Measurements from ENCODE around the gene RBM41. TPM values are rescaled to one million over a fixed set of nuclear protein-coding genes. Genes with fewer than 3 reads are reported as not detected.

RBM41 gene
- total RNA-seq, 4 donors from 2014 or later = 9.9 to 16.0 (median 13.2) TPM

DNA sequence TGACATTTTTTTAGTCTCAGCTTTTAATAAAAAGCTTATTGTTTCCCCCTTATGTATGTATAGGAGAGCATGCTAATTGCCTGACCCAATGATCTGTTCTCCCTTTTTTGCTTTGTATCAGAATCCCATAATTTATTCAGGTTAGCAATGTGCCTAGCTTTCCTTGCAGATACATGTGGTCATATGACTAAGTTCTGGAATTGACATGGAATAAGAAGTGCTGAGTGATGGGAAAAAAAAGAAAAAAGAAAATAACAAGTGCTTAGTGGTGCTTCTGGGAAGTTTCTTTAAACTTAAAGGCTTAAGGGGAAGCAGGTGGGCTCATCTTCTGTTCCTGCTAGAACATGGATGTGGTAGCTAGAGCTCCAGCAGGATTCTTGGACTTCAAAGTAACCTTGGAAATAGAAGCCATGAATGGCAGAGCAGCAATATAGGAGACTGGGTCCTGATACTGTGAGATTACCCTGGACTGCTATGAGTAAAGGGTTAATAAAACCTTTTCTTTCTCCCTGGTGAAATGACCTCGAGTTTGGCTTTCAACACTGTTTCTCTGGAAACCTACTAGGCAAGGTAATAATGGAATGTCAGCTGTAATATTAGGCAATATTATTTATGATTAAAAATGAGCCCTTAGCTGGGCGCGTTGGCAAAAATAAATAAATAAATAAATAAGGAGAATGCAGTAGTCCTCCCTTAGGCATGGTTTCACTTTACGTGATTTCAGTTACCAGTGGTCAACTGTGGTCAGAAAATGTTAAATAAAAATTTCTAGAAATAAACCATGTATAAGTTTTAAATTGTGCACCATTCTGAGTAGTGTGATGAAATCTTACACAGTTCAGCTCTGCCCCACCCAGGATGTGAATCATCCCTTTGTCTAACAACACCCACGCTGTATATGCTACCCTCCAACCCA, 16.7 kb upstream of the RBM41 start:
- Histone ChIP-seq H3K27ac (no peak overlapping the region), H3K9me3 (no peaks in the 10 kb centered on the region), H3K4me3 (no peak overlapping the region), H3K4me1 (no peaks in the 10 kb centered on the region), H3K27me3 (no peaks in the 10 kb centered on the region), H3K36me3 (no peaks in the 10 kb centered on the region)
- TF ChIP-seq, protein P1, sequence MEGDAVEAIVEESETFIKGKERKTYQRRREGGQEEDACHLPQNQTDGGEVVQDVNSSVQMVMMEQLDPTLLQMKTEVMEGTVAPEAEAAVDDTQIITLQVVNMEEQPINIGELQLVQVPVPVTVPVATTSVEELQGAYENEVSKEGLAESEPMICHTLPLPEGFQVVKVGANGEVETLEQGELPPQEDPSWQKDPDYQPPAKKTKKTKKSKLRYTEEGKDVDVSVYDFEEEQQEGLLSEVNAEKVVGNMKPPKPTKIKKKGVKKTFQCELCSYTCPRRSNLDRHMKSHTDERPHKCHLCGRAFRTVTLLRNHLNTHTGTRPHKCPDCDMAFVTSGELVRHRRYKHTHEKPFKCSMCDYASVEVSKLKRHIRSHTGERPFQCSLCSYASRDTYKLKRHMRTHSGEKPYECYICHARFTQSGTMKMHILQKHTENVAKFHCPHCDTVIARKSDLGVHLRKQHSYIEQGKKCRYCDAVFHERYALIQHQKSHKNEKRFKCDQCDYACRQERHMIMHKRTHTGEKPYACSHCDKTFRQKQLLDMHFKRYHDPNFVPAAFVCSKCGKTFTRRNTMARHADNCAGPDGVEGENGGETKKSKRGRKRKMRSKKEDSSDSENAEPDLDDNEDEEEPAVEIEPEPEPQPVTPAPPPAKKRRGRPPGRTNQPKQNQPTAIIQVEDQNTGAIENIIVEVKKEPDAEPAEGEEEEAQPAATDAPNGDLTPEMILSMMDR (IDR thresholded peaks at IDR 0.05 in 4 of 5, conservative IDR thresholded peaks at IDR 0.05 in 1 of 5) = no peak
- TF ChIP-seq POLR2A (IDR thresholded peaks at IDR 0.05) = no peak
- in situ Hi-C loops (cut with MboI; ENCODE audit: low sequenced_read_pairs in 4 of 4) = no loop called here
- ATAC-seq (no peak), DNase-seq (no peak)
- intact Hi-C loops (cut with DNase I; ENCODE audit: low total_unique reads) = no loop called here

DNA sequence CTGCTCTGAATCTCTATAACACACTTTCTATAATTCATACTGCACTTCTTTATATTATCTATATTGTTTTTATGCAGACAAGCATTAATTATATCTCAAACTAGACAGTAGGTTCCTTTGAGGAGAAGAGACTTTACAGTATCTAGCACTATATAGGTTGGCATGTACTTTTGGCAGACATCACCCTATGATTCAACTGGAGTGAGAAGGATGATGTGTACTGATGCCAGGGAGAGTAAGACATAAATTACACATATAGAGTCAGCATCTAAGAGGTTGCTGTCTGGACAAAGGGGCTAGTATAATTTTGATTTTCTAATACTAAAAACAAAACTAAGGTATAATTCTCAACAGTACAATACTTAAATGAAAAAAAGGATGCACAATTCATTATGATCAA, 5.1 kb upstream of the RBM41 start:
- peaks cover 0 to 3% (median 0%) of the 10 kb centered on the region in 3 donors for H3K27me3 ChIP-seq

DNA sequence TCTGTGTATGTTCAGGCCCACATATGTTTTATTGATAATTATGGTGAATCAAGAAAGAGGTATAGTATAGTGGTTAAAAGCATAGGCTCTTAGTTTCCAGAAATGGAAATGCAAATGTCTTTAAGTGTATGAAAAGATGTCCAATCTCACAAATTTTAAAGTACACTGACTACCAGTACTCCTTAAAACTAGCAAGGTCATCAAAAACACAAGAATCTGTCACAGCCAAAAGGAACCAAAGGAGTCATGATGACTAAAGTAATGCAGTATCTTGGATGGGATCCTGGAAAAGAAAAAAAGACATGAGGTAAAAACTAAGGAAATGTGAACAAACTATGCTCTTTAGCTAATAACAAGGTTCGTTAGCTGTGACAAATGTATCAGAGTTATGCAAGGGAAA, 661 bp upstream of the RBM41 start:
- in situ Hi-C loops (cut with MboI; ENCODE audit: low sequenced_read_pairs in 4 of 4) = no loop called here
- H3K4me3 ChIP-seq = peak overlapping the region; percentile 62 to 83 (median 74)
- no peak for ATAC-seq

More for the DNA sequence above, 5.1 kb upstream of the RBM41 start:
- in situ Hi-C loops (cut with MboI; ENCODE audit: low sequenced_read_pairs in 4 of 4) (no loop called here), intact Hi-C loops (cut with DNase I; ENCODE audit: low total_unique reads) (no loop called here)
- no peak overlapping the region for H3K4me3 ChIP-seq
- DNase-seq = no peak
- ATAC-seq = no peak
- H3K9me3 ChIP-seq = no peaks in the 10 kb centered on the region
- no peak overlapping the region for H3K27ac ChIP-seq
- no peaks in the 10 kb centered on the region for H3K4me1 ChIP-seq
- no peaks in the 10 kb centered on the region for H3K36me3 ChIP-seq
- TF ChIP-seq, protein P1 (IDR thresholded peaks at IDR 0.05 in 4 of 5, conservative IDR thresholded peaks at IDR 0.05 in 1 of 5) = no peak
- no peak for TF ChIP-seq POLR2A (IDR thresholded peaks at IDR 0.05)

DNA sequence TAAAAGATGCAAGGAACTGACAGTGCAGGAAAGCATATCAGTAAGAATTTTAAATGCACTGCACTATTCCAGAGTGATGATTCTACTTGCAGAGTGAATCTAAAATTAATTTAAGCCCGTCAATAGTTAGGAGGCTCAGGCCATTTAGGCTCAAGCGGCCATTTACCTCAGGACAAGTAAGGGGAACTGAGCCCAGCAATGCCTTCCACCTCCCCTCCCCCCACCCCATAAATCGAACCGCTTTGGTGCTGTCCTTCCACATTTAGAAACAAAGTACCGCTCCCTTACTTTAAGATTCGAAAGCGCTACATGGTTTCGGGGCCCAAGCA, 665 bp downstream of the RBM41 start:
- DNase-seq (no peak), ATAC-seq (peak; percentile 39 to 51)
- Histone ChIP-seq H3K27ac (peak overlapping the region; percentile 75 to 83 (median 78)), H3K4me3 (peak overlapping the region; percentile 62 to 83 (median 74)), H3K36me3 (peaks cover 0 to 24% of the 10 kb centered on the region in 2 donors), H3K27me3 (no peaks in the 10 kb centered on the region), H3K9me3 (no peaks in the 10 kb centered on the region), H3K4me1 (peaks cover 5 to 10% of the 10 kb centered on the region in 2 donors)
- intact Hi-C loops (cut with DNase I; ENCODE audit: low total_unique reads) (loop anchor here (5.0 to 10.0 kb wide), 3 partner anchors 116 to 977 kb away; partner anchors contain the start of genes ATG4A, MORC4, PRPS1 and PSMD10), in situ Hi-C loops (cut with MboI; ENCODE audit: low sequenced_read_pairs in 4 of 4) (no loop called here)
- TF ChIP-seq, protein P1 (IDR thresholded peaks at IDR 0.05 in 4 of 5, conservative IDR thresholded peaks at IDR 0.05 in 1 of 5) = no peak
- TF ChIP-seq POLR2A (IDR thresholded peaks at IDR 0.05) = no peak

More for the DNA sequence above, 661 bp upstream of the RBM41 start:
- Histone ChIP-seq H3K36me3 (peaks cover 0 to 24% of the 10 kb centered on the region in 2 donors), H3K27me3 (no peaks in the 10 kb centered on the region), H3K4me1 (peaks cover 5 to 10% of the 10 kb centered on the region in 2 donors), H3K27ac (peak overlapping the region; percentile 75 to 83 (median 78)), H3K9me3 (no peaks in the 10 kb centered on the region)
- TF ChIP-seq, protein P1 (IDR thresholded peaks at IDR 0.05 in 4 of 5, conservative IDR thresholded peaks at IDR 0.05 in 1 of 5) = no peak
- TF ChIP-seq POLR2A (IDR thresholded peaks at IDR 0.05) = no peak
- no peak for DNase-seq
- intact Hi-C loops (cut with DNase I; ENCODE audit: low total_unique reads) = loop anchor here (5.0 to 10.0 kb wide), 3 partner anchors 117 to 976 kb away; partner anchors contain the start of genes ATG4A, MORC4, PRPS1 and PSMD10

All from gastrocnemius medialis (tissue), 4 donors.